Natural killer cell treated with Interleukin-12 subunit alpha and Interleukin-12 subunit beta and Interleukin-15 and Interleukin-18, amount 100 ng/mL, for 72 hours (primary cell): Measurements from ENCODE around the gene C6orf47. TPM values are rescaled to one million over a fixed set of nuclear protein-coding genes. Genes with fewer than 3 reads are reported as not detected.

Experiments used
- ATAC-seq, 2 donors: fragments of 150-1000 bp; cut with Tn5 transposase in 1 of 2; sonication (Bioruptor Pico), chemical (Tn5 transposase) in 1 of 2; 2 replicates each; pipeline ENCODE4 v1.10.0; 2021
- DNase-seq: peaks from one replicate; pipeline ENCODE4 v3.0.0; 2022; ENCODE audit warnings: low spot score
- H3K27ac Mint-ChIP-seq, 2 donors: 1 replicate in 1 of 2; 2 replicates in 1 of 2; pipeline ENCODE4 v1.8.0; 2022; ENCODE audit warnings: mixed read lengths in 2 of 2, mild to moderate bottlenecking in 1 of 2, moderate library complexity in 1 of 2
- H3K27me3 Mint-ChIP-seq, 2 donors: 1 replicate in 1 of 2; 2 replicates in 1 of 2; pipeline ENCODE4 v1.8.0; 2022; ENCODE audit warnings: mixed read lengths in 2 of 2
- H3K36me3 Mint-ChIP-seq: one replicate; pipeline ENCODE4 v1.8.0; 2022; ENCODE audit warnings: mixed read lengths
- H3K4me1 Mint-ChIP-seq, 2 donors: 1 replicate in 1 of 2; 2 replicates in 1 of 2; pipeline ENCODE4 v1.8.0; 2022; ENCODE audit warnings: low read depth in 2 of 2, mixed read lengths in 2 of 2, mild to moderate bottlenecking in 1 of 2
- H3K4me3 Mint-ChIP-seq: one replicate; pipeline ENCODE4 v1.8.0; 2022; ENCODE audit warnings: mixed read lengths
- H3K9me3 Mint-ChIP-seq: 2 replicates; pipeline ENCODE4 v1.8.0; 2022; ENCODE audit warnings: mixed read lengths
- total RNA-seq, 2 donors: library from RNA; stranded (reverse); gene quantifications; one replicate each; pipeline ENCODE4 v1.2.3, GENCODE V29; 2022

Gene C6orf47
- total RNA-seq, 2 donors from 2014 or later, result 26.9 to 34.0 TPM

GRCh38 chr6:31630177-31630934 is 30.2 kb downstream of the C6orf47 start:
- Mint-ChIP-seq H3K36me3 (peaks cover 46% of the 10 kb centered on the region), H3K27me3 (no peaks in the 10 kb centered on the region)

GRCh38 chr6:31629014-31629413 is 31.6 kb downstream of the C6orf47 start:
- ATAC-seq (no peak), DNase-seq (no peak)
- Mint-ChIP-seq H3K9me3 (no peaks in the 10 kb centered on the region), H3K27ac (no peak overlapping the region), H3K4me3 (no peak overlapping the region), H3K27me3 (no peaks in the 10 kb centered on the region), H3K4me1 (peaks cover 20 to 23% of the 10 kb centered on the region in 2 donors), H3K36me3 (peaks cover 39% of the 10 kb centered on the region)

More at GRCh38 chr6:31630177-31630934, 30.2 kb downstream of the C6orf47 start:
- H3K4me1 Mint-ChIP-seq, result peaks cover 21 to 23% of the 10 kb centered on the region in 2 donors
- no peak for DNase-seq
- H3K27ac Mint-ChIP-seq, result peak overlapping the region in 1 of 2 donors; percentile 33
- no peak overlapping the region for H3K4me3 Mint-ChIP-seq
- no peaks in the 10 kb centered on the region for H3K9me3 Mint-ChIP-seq
- ATAC-seq, result no peak

GRCh38 chr6:31627690-31628287 is 32.8 kb downstream of the C6orf47 start:
- peaks cover 36% of the 10 kb centered on the region for H3K36me3 Mint-ChIP-seq
- no peaks in the 10 kb centered on the region for H3K27me3 Mint-ChIP-seq
- H3K4me1 Mint-ChIP-seq, result peaks cover 19 to 25% of the 10 kb centered on the region in 2 donors
- H3K9me3 Mint-ChIP-seq, result no peaks in the 10 kb centered on the region
- H3K27ac Mint-ChIP-seq, result no peak overlapping the region
- H3K4me3 Mint-ChIP-seq, result no peak overlapping the region
- ATAC-seq (no peak), DNase-seq (no peak)

GRCh38 chr6:31626952-31627351 is 33.6 kb downstream of the C6orf47 start:
- Mint-ChIP-seq H3K27ac (no peak overlapping the region), H3K4me3 (no peak overlapping the region), H3K4me1 (peaks cover 27 to 33% of the 10 kb centered on the region in 2 donors), H3K9me3 (no peaks in the 10 kb centered on the region), H3K36me3 (peaks cover 43% of the 10 kb centered on the region), H3K27me3 (no peaks in the 10 kb centered on the region)
- no peak for ATAC-seq
- no peak for DNase-seq

GRCh38 chr6:31624070-31624469 is 36.5 kb downstream of the C6orf47 start:
- DNase-seq (no peak), ATAC-seq (no peak)
- H3K27ac Mint-ChIP-seq, result no peak overlapping the region
- H3K27me3 Mint-ChIP-seq, result no peaks in the 10 kb centered on the region
- H3K4me3 Mint-ChIP-seq, result no peak overlapping the region
- peaks cover 41% of the 10 kb centered on the region for H3K36me3 Mint-ChIP-seq
- H3K4me1 Mint-ChIP-seq, result peaks cover 31 to 42% of the 10 kb centered on the region in 2 donors
- no peaks in the 10 kb centered on the region for H3K9me3 Mint-ChIP-seq

GRCh38 chr6:31622684-31623091 is 37.9 kb downstream of the C6orf47 start:
- peak overlapping the region; percentile 91 to 94 for H3K27ac Mint-ChIP-seq
- H3K36me3 Mint-ChIP-seq, result peaks cover 35% of the 10 kb centered on the region
- peak overlapping the region; percentile 92 for H3K4me3 Mint-ChIP-seq
- ATAC-seq (no peak), DNase-seq (no peak)
- H3K27me3 Mint-ChIP-seq, result no peaks in the 10 kb centered on the region
- peaks cover 27 to 36% of the 10 kb centered on the region in 2 donors for H3K4me1 Mint-ChIP-seq
- no peaks in the 10 kb centered on the region for H3K9me3 Mint-ChIP-seq

- H3K27me3 Mint-ChIP-seq, result no peaks in the 10 kb centered on the region
- peaks cover 28% of the 10 kb centered on the region for H3K36me3 Mint-ChIP-seq
- H3K4me1 Mint-ChIP-seq, result peaks cover 24 to 29% of the 10 kb centered on the region in 2 donors
- H3K9me3 Mint-ChIP-seq, result no peaks in the 10 kb centered on the region
- H3K27ac Mint-ChIP-seq, result peak overlapping the region; percentile 91 to 94
- H3K4me3 Mint-ChIP-seq, result peak overlapping the region; percentile 92
- DNase-seq, result no peak
- no peak for ATAC-seq
Observed at GRCh38 chr6:31621991-31622390, 38.6 kb downstream of the C6orf47 start.

GRCh38 chr6:31621320-31621939 is 39.1 kb downstream of the C6orf47 start:
- H3K4me3 Mint-ChIP-seq, result peak overlapping the region; percentile 92
- peaks cover 23% of the 10 kb centered on the region for H3K36me3 Mint-ChIP-seq
- no peak for ATAC-seq
- peaks cover 22 to 30% of the 10 kb centered on the region in 2 donors for H3K4me1 Mint-ChIP-seq
- no peaks in the 10 kb centered on the region for H3K27me3 Mint-ChIP-seq
- H3K9me3 Mint-ChIP-seq, result no peaks in the 10 kb centered on the region
- DNase-seq, result no peak
- peak overlapping the region; percentile 91 to 94 for H3K27ac Mint-ChIP-seq

GRCh38 chr6:31620586-31621319 is 39.8 kb downstream of the C6orf47 start, which contains the start of gene PRRC2A:
Gene PRRC2A, plus strand, starts transcription at chr6:31620715. Its CDS starts 2,075 bp downstream, at chr6:31622790.
- no peaks in the 10 kb centered on the region for H3K27me3 Mint-ChIP-seq
- DNase-seq, result no peak
- ATAC-seq, result peak; percentile 48 to 54
- H3K4me3 Mint-ChIP-seq, result peak within 1 kb of the TSS; percentile 92
- H3K36me3 Mint-ChIP-seq, result peaks cover 16% of the 10 kb centered on the region
- no peaks in the 10 kb centered on the region for H3K9me3 Mint-ChIP-seq
- peaks cover 24 to 29% of the 10 kb centered on the region in 2 donors for H3K4me1 Mint-ChIP-seq
- peak within 1 kb of the TSS; percentile 91 to 94 for H3K27ac Mint-ChIP-seq

GRCh38 chr6:31619805-31620585 is 40.6 kb downstream of the C6orf47 start:
- H3K9me3 Mint-ChIP-seq, result no peaks in the 10 kb centered on the region
- H3K4me1 Mint-ChIP-seq, result peaks cover 26 to 30% of the 10 kb centered on the region in 2 donors
- peak; percentile 93 to 94 for ATAC-seq
- peaks cover 15% of the 10 kb centered on the region for H3K36me3 Mint-ChIP-seq
- H3K27me3 Mint-ChIP-seq, result peaks cover 0 to under 1% of the 10 kb centered on the region in 2 donors
- peak overlapping the region; percentile 90 for H3K4me3 Mint-ChIP-seq
- DNase-seq, result peak; percentile 99
- peak overlapping the region; percentile 91 to 94 for H3K27ac Mint-ChIP-seq

- ATAC-seq, result no peak
- no peak for DNase-seq
- peaks cover 8% of the 10 kb centered on the region for H3K36me3 Mint-ChIP-seq
- H3K4me3 Mint-ChIP-seq, result peak overlapping the region; percentile 30
- no peaks in the 10 kb centered on the region for H3K9me3 Mint-ChIP-seq
- peaks cover 0 to 3% of the 10 kb centered on the region in 2 donors for H3K27me3 Mint-ChIP-seq
- H3K4me1 Mint-ChIP-seq, result peaks cover 19 to 21% of the 10 kb centered on the region in 2 donors
- H3K27ac Mint-ChIP-seq, result no peak overlapping the region
Observed at GRCh38 chr6:31617010-31617409, 43.6 kb downstream of the C6orf47 start.

GRCh38 chr6:31615748-31616147 is 44.8 kb downstream of the C6orf47 start:
- peaks cover 10 to 12% of the 10 kb centered on the region in 2 donors for H3K4me1 Mint-ChIP-seq
- DNase-seq (no peak), ATAC-seq (no peak)
- peak overlapping the region in 1 of 2 donors; percentile 68 for H3K27ac Mint-ChIP-seq
- H3K36me3 Mint-ChIP-seq, result no peaks in the 10 kb centered on the region
- peak overlapping the region; percentile 30 for H3K4me3 Mint-ChIP-seq
- H3K27me3 Mint-ChIP-seq, result peaks cover 0 to 3% of the 10 kb centered on the region in 2 donors
- H3K9me3 Mint-ChIP-seq, result no peaks in the 10 kb centered on the region
